Glutamatergic neuron (in vitro differentiated cells): Measurements from ENCODE around the gene GRPR. TPM values are rescaled to one million over a fixed set of nuclear protein-coding genes. Genes with fewer than 3 reads are reported as not detected.

ENCODE experiments used
- DNase-seq: peaks from one replicate; pipeline ENCODE4 v3.0.0; 2022
- H3K27ac Mint-ChIP-seq: one replicate; pipeline ENCODE4 v1.8.0; 2020; ENCODE audit warnings: mild to moderate bottlenecking, mixed read lengths, inconsistent platforms; ENCODE audit not compliant: unreplicated experiment
- H3K27me3 Mint-ChIP-seq: one replicate; pipeline ENCODE4 v1.8.0; 2020; ENCODE audit warnings: mild to moderate bottlenecking, moderate library complexity, mixed read lengths, inconsistent platforms; ENCODE audit not compliant: unreplicated experiment
- H3K36me3 Mint-ChIP-seq: one replicate; pipeline ENCODE4 v1.8.0; 2020; ENCODE audit warnings: mild to moderate bottlenecking, mixed read lengths, inconsistent platforms; ENCODE audit not compliant: unreplicated experiment
- H3K4me1 Mint-ChIP-seq: one replicate; pipeline ENCODE4 v1.8.0; 2020; ENCODE audit warnings: mild to moderate bottlenecking, low read depth, mixed read lengths, inconsistent platforms; ENCODE audit not compliant: unreplicated experiment
- H3K4me3 Mint-ChIP-seq: one replicate; pipeline ENCODE4 v1.8.0; 2020; ENCODE audit warnings: mild to moderate bottlenecking, mixed read lengths, inconsistent platforms; ENCODE audit not compliant: unreplicated experiment
- H3K9me3 Mint-ChIP-seq: one replicate; pipeline ENCODE4 v1.8.0; 2020; ENCODE audit warnings: mild to moderate bottlenecking, moderate library complexity, mixed read lengths, inconsistent platforms; ENCODE audit not compliant: unreplicated experiment
- long read RNA-seq: library from polyadenylated mRNA; unstranded; transcript quantifications from one replicate; pipeline ENCODE4 v2.0.0, GENCODE V29; 2020; ENCODE audit not compliant: unreplicated experiment
- total RNA-seq: library from RNA; stranded (reverse); fragmentation: NEBNext Ultra II Directional; extraction: Animal tissue kit (Norgen Biotek cat#: 25700); gene quantifications from one replicate; pipeline ENCODE4 v1.2.1, GENCODE V29; 2021; ENCODE audit not compliant: unreplicated experiment
- TF ChIP-seq, protein P1 (sequence below): fragments of 200-600 bp; sonication (generic); IDR thresholded peaks from one replicate; pipeline ENCODE4 v1.5.0; 2021; ENCODE audit not compliant: partially characterized antibody, unreplicated experiment

Gene GRPR
- 0.56 TPM for total RNA-seq
- long read RNA-seq = 0 reads

DNA sequence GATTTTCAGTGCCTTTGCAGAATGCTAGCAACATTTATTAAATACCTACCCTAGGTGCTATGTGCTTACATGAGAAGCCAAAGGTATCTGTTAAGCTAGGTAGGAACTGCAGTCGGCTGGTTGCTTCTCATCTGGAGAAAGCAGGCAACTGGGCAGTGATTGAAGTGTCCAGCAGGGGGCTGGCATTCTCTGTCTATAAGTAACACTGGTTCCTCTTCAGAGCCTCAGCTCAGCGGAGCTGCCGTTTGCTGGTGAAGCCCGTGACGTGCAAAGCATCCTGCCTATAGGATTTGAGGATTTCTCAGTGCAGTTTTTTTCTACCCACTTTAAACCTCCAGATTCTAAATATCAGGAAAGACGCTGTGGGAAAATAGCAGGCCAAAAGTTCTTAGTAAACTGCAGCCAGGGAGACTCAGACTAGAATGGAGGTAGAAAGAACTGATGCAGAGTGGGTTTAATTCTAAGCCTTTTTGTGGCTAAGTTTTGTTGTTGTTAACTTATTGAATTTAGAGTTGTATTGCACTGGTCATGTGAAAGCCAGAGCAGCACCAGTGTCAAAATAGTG, at the start of gene GRPR:
Gene GRPR (plus strand): TSS at position 344 of the 565 bp plus-strand sequence. CDS start 389 bp downstream, outside the sequence.
- DNase-seq = peak; percentile 78
- no peaks in the 10 kb centered on the region for H3K4me1 Mint-ChIP-seq
- no peak within 1 kb of the TSS for H3K4me3 Mint-ChIP-seq
- no peaks in the 10 kb centered on the region for H3K36me3 Mint-ChIP-seq
- no peaks in the 10 kb centered on the region for H3K9me3 Mint-ChIP-seq
- TF ChIP-seq, protein P1, sequence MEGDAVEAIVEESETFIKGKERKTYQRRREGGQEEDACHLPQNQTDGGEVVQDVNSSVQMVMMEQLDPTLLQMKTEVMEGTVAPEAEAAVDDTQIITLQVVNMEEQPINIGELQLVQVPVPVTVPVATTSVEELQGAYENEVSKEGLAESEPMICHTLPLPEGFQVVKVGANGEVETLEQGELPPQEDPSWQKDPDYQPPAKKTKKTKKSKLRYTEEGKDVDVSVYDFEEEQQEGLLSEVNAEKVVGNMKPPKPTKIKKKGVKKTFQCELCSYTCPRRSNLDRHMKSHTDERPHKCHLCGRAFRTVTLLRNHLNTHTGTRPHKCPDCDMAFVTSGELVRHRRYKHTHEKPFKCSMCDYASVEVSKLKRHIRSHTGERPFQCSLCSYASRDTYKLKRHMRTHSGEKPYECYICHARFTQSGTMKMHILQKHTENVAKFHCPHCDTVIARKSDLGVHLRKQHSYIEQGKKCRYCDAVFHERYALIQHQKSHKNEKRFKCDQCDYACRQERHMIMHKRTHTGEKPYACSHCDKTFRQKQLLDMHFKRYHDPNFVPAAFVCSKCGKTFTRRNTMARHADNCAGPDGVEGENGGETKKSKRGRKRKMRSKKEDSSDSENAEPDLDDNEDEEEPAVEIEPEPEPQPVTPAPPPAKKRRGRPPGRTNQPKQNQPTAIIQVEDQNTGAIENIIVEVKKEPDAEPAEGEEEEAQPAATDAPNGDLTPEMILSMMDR = peak; percentile 77
- no peaks in the 10 kb centered on the region for H3K27me3 Mint-ChIP-seq
- no peak within 1 kb of the TSS for H3K27ac Mint-ChIP-seq

DNA sequence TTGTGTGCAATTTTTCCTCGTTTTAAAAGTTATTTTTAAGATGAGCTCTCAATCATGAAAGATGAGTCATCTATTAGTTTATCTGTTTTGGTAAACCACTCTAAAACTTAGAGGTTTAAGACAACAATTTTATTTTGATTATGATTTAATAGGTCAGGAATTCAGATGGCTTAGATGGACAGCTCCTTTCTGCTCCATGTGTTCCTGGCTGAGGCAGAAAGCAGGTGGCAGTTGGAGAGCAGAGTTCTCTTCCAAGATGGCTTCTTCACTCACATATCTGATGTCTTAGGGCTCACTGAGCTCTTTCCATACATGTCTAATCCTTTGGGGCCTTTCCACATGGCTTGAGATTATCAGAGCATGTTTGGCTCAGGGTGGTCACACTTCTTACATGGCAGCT, 48.3 kb upstream of the GRPR start:
- peaks cover 3% of the 10 kb centered on the region for H3K36me3 Mint-ChIP-seq
- no peak for DNase-seq
- H3K27ac Mint-ChIP-seq = no peak overlapping the region
- TF ChIP-seq, protein P1 = no peak
- no peaks in the 10 kb centered on the region for H3K9me3 Mint-ChIP-seq
- H3K4me3 Mint-ChIP-seq = no peak overlapping the region
- peaks cover 1% of the 10 kb centered on the region for H3K27me3 Mint-ChIP-seq
- peaks cover 4% of the 10 kb centered on the region for H3K4me1 Mint-ChIP-seq

DNA sequence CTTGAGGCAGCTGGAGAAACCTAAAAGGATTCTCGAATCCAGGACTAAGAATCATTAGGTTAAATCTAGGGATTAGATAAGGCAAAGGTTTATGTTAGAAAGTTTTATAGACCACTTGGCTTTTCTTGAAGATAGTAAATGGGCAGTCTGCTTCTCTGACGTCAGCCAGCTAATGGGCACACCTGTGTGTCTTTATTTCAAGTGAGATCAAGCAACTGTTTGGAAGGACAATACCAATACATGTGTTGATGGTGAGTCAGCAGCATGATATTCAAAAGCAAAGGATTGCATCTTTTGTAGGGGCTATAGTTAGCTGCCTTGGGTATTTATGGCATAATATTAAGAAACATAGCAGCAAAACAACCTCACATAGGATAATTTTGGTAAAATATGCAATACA, 46.5 kb upstream of the GRPR start:
- H3K4me1 Mint-ChIP-seq = peaks cover 4% of the 10 kb centered on the region
- TF ChIP-seq, protein P1 = no peak
- peaks cover 1% of the 10 kb centered on the region for H3K27me3 Mint-ChIP-seq
- no peak for DNase-seq
- H3K36me3 Mint-ChIP-seq = peaks cover 1% of the 10 kb centered on the region
- H3K9me3 Mint-ChIP-seq = peaks cover 1% of the 10 kb centered on the region
- H3K4me3 Mint-ChIP-seq = no peak overlapping the region
- no peak overlapping the region for H3K27ac Mint-ChIP-seq

DNA sequence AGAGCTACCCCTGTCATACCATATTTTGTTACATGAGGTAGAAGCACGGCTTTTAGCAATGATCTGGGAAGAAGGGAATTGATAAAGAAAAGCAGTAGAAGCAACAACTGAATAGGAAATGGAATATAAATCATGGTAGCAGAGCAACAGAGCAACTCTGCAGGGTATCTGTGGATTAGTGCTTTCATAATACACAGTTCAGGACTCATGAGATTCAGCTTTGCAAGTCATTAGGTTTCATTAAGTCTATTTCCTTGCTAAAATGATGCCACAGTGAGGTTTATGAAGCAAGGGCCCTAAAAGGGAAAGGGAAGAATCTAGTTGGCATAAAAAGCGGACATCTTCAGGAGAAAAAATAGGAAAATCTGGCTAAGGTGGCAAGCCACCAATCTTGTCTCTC, 45.6 kb upstream of the GRPR start:
- Mint-ChIP-seq H3K36me3 (no peaks in the 10 kb centered on the region), H3K27me3 (peaks cover 1% of the 10 kb centered on the region), H3K9me3 (peaks cover 2% of the 10 kb centered on the region), H3K27ac (no peak overlapping the region), H3K4me1 (peaks cover 4% of the 10 kb centered on the region), H3K4me3 (no peak overlapping the region)
- DNase-seq = no peak
- TF ChIP-seq, protein P1 = no peak

DNA sequence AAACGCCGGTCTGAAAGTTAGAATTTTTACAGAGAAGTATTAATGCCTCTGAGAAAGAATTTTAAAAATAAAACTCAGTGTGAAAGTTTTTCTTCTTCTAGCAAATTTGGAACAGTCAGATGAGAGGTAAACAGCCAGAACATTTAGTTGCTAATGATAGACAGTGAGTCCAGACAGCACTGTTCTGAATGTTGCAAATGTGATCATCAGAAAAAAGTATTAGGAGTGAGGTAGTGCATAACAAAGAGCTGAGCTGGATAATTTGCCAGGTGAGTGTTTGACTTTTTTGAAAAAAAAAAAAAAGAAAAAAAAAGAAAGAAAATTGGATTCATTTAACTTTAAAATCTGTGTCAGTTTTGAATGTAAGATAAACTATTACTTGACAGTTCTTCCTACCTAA, 42.0 kb upstream of the GRPR start:
- Mint-ChIP-seq H3K9me3 (peaks cover 2% of the 10 kb centered on the region), H3K4me3 (no peak overlapping the region), H3K27me3 (peaks cover 1% of the 10 kb centered on the region)

More for the DNA sequence above, 42.0 kb upstream of the GRPR start:
- Mint-ChIP-seq H3K36me3 (no peaks in the 10 kb centered on the region), H3K27ac (no peak overlapping the region), H3K4me1 (no peaks in the 10 kb centered on the region)
- TF ChIP-seq, protein P1 = no peak
- no peak for DNase-seq
